ENCODE measurements around the gene PPDPF. TPM values are rescaled to one million over a fixed set of nuclear protein-coding genes. Genes with fewer than 3 reads are reported as not detected.

PPDPF gene
- total RNA-seq, 2 donors from 2014 or later: 91.0 to 130 TPM

DNA sequence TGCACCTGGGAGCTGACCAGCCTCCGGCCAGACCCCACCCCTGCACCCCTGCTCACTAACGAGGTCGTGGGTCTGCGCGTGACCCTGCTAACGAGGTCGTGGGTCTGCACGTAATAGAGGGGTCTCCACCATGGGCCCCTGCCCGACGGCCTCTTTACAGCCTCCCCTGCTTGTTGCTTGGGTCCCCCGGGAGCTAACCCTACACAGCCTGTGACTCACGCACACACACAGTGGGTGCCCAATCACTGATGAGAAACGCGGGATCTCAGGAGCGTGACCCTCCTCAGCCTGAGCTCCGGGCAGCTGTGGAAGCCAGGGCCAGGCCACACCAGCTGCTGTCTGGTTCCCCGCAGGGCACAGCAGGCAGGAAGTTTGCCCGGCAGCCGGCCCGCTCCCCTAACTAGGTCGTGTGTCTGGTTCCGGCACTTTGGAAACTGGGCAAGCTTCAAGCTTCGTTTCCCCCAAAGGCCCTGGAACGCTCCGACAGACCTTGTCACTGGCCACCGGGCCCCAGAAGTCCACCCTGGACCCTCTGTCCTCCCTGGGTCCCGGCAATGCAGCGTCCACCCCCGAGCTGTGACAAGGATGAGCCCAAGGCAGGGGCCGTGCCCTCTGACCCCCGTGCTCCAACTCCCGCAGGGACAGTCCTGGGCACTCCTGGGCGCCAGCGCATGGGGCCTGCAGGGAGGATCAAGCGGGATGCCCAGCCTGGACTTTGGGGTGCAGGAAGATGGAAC, 15.8 kb downstream of the PPDPF start:
- H3K27me3 Mint-ChIP-seq (ENCODE audit: low read depth): no peaks in the 10 kb centered on the region
- H3K4me3 Mint-ChIP-seq: peak overlapping the region in 1 of 2 donors; percentile 82
- no peaks in the 10 kb centered on the region for H3K9me3 Mint-ChIP-seq
- H3K36me3 Mint-ChIP-seq (ENCODE audit: insufficient read depth in 2 of 2): no peaks in the 10 kb centered on the region
- ATAC-seq (replicated peaks in 1 of 2): no peak
- peaks cover 11% of the 10 kb centered on the region for H3K4me1 Mint-ChIP-seq (ENCODE audit: low read depth)
- H3K27ac Mint-ChIP-seq: no peak overlapping the region
- DNase-seq: no peak

DNA sequence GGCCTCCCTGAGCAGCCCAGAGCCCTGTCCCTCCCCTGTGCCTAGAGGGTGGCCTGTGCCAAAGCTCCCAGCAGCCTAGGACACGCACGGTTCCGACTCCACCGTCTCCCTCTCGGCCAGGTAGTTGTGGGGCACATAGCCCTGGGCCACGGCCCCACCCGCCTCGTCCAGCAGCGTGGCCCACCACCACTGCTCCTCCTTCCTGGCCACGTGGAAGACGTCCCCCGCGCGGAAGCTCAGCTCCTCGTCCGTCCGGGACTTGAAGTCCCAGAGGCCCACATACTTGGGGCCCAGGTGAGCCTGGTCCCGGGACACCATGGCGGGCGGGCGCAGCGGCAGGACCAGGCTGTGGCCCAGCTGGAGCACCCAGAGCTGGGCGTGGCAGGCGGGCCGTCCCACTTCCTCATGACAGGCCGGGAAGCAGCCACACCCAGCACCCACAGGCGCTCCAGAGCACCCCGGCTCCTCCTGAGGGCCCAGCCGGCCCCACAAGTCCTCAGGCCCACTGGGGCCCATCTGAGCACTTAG, 16.5 kb downstream of the PPDPF start, which contains the start of gene PTK6:
Gene PTK6, minus strand, starts transcription at position 380 of the 528 bp plus-strand sequence. Its CDS starts 62 bp downstream, at position 318.
- DNase-seq (peak; percentile 33 to 44), ATAC-seq (replicated peaks in 1 of 2) (peak in 1 of 2 donors; percentile 2)
- Mint-ChIP-seq H3K27ac (peak within 1 kb of the TSS; percentile 89), H3K4me3 (peak within 1 kb of the TSS; percentile 68 to 82), H3K4me1 (ENCODE audit: low read depth) (peaks cover 11% of the 10 kb centered on the region), H3K36me3 (ENCODE audit: insufficient read depth in 2 of 2) (no peaks in the 10 kb centered on the region), H3K27me3 (ENCODE audit: low read depth) (no peaks in the 10 kb centered on the region), H3K9me3 (no peaks in the 10 kb centered on the region)

DNA sequence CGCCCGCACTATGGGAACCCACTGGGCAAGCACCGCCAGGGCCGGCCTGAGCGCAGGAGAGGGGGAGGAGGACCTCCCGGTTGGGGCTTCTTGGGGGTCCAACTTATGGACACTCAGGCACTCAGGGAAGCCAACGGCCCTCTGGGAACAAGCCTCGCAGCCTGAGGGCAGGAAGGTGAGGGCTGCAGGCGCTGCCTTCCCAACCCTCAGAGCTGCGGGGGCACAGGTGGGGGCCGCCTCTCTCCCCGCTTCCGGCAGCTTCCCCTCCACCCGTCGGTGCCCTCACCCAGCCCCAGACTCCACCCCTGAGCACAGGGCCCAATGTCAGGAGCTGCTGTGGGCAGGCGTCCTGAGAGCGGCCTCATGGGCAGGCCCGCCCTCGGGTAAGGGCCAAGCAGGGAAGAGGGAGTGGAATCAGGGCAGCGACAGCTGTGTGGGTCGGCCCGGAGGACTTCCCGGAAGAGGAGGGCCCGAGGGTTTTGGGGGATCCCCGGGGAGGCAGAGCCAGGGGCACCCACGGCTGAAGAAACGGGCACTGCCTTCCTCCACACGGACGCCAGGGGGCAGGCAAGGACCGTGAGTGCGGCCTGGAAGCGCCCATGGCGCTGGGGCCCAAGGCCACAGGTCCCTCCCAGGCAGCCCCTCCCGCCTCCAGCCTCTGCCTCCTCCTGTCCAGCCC, 17.1 kb downstream of the PPDPF start:
- H3K36me3 Mint-ChIP-seq (ENCODE audit: insufficient read depth in 2 of 2): no peaks in the 10 kb centered on the region
- peak overlapping the region; percentile 68 to 82 for H3K4me3 Mint-ChIP-seq
- no peaks in the 10 kb centered on the region for H3K9me3 Mint-ChIP-seq
- DNase-seq: peak; percentile 97 to 98
- peak overlapping the region; percentile 89 for H3K27ac Mint-ChIP-seq
- peak; percentile 94 to 97 for ATAC-seq (replicated peaks in 1 of 2)
- no peaks in the 10 kb centered on the region for H3K27me3 Mint-ChIP-seq (ENCODE audit: low read depth)
- peaks cover 11% of the 10 kb centered on the region for H3K4me1 Mint-ChIP-seq (ENCODE audit: low read depth)

DNA sequence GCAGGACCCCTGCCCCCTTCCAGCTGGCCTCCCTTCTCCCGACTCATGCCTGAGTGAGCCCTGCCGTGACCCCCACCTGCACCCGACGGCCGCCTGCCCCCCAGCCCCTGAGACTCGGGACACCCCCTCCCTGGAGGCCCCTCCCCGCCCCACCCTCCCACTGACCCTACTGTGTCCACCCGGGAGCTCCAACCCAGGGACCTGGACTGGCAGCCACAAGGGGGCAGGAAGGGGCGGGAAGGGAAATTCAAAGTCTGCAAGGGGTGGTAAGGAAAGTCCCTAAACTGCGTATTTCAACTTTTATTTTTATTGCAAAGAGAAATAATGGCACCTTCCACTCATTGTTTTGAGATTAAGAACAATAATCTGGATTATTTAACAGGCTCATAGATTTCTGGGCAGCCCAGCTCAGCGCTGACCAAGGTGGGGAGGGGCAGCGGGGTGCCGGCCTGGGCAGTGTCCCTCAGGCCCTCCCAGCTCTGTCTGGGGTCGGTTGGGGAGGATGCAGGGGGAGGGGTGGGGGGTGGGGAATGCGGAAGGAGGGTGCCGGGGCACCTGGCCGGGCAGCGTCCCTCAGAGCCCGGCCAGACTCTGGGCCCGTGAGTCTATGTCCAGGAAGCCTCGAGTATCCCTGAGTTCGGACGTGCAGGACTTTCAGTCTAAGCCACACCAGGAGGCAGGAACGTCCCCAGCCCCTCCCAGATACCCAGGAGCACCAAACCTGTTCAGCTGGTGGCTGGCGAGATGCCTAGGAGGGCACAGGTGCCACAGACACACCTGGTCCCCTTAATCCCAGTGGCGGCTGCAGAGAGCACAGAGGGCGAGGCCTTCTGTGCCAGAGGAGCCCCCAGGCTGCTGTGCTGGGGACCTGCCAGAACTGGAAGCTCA, 17.9 kb downstream of the PPDPF start:
- no peak for DNase-seq
- Mint-ChIP-seq H3K4me3 (peak overlapping the region; percentile 68 to 82), H3K36me3 (ENCODE audit: insufficient read depth in 2 of 2) (no peaks in the 10 kb centered on the region), H3K27ac (peak overlapping the region; percentile 89), H3K9me3 (no peaks in the 10 kb centered on the region), H3K27me3 (ENCODE audit: low read depth) (no peaks in the 10 kb centered on the region), H3K4me1 (ENCODE audit: low read depth) (peaks cover 11% of the 10 kb centered on the region)
- ATAC-seq (replicated peaks in 1 of 2): peak; percentile 8 to 14

DNA sequence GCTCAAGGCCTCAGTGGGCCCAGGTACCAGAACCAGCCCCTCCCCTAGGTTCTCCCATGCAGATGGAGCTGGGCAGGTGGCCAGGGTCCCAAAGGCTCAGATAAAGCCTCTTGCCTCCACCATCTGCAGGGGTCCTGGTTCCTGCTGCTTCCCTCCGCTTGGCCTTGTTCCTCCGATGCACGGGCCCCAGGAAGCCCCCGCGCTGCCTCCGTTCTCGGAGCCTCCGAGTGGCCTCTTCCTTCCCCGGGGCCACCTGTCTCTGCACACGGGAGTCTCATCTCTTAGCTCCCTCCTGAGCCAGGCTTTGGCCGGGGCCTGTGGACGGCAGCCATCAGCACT, 18.5 kb downstream of the PPDPF start:
- Mint-ChIP-seq H3K9me3 (no peaks in the 10 kb centered on the region), H3K27me3 (ENCODE audit: low read depth) (no peaks in the 10 kb centered on the region), H3K36me3 (ENCODE audit: insufficient read depth in 2 of 2) (no peaks in the 10 kb centered on the region), H3K4me3 (no peak overlapping the region), H3K4me1 (ENCODE audit: low read depth) (peaks cover 11% of the 10 kb centered on the region), H3K27ac (no peak overlapping the region)
- ATAC-seq (replicated peaks in 1 of 2) (no peak), DNase-seq (no peak)

DNA sequence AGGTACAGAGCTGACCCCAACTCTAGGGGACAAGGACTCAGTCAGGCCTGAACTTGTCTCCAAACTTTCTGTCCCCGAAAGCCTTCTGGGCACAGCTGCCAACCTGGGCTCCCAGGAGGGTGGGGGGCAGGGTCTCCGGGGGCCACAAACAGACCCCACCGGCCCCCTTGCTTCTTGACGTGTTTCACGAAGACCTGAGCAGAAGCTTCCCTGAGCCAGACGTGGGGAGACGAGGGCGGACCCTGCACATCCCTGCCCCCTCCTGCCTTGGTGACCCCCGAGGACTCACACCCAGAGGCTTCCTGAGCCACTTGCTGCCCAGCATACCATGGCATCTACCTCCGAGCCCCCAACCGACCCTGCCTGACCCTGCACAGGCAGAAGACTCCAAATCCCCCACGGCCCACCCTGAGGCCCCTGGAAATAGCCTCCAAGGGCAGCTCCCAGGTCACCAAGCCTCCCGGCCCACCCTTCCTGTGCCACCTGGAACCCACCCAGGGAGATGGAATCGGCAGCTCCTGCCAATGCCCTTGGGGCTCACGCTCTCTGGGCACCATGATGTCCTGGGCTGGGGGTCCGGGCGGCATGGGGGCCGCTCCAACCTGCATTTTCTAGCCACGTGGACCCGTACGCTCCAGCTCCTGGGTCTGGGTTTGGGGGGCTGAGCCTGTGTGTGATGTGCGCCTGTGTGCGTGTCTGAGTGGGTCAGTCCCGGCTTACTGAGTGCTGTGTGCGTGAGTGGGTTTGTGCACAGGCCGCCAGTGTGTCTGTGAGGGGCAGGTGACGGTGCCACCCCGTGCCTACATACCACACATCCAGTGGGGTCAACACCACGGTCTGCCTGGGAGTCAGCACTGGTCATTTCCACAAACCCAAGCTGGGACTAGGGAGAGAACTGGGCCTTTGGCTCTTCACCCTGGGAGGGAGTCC, 19.1 kb downstream of the PPDPF start:
- H3K4me1 Mint-ChIP-seq (ENCODE audit: low read depth): peaks cover 11% of the 10 kb centered on the region
- no peak overlapping the region for H3K27ac Mint-ChIP-seq
- no peaks in the 10 kb centered on the region for H3K36me3 Mint-ChIP-seq (ENCODE audit: insufficient read depth in 2 of 2)
- no peak overlapping the region for H3K4me3 Mint-ChIP-seq
- H3K27me3 Mint-ChIP-seq (ENCODE audit: low read depth): no peaks in the 10 kb centered on the region
- no peaks in the 10 kb centered on the region for H3K9me3 Mint-ChIP-seq
- ATAC-seq (replicated peaks in 1 of 2) (no peak), DNase-seq (no peak)

DNA sequence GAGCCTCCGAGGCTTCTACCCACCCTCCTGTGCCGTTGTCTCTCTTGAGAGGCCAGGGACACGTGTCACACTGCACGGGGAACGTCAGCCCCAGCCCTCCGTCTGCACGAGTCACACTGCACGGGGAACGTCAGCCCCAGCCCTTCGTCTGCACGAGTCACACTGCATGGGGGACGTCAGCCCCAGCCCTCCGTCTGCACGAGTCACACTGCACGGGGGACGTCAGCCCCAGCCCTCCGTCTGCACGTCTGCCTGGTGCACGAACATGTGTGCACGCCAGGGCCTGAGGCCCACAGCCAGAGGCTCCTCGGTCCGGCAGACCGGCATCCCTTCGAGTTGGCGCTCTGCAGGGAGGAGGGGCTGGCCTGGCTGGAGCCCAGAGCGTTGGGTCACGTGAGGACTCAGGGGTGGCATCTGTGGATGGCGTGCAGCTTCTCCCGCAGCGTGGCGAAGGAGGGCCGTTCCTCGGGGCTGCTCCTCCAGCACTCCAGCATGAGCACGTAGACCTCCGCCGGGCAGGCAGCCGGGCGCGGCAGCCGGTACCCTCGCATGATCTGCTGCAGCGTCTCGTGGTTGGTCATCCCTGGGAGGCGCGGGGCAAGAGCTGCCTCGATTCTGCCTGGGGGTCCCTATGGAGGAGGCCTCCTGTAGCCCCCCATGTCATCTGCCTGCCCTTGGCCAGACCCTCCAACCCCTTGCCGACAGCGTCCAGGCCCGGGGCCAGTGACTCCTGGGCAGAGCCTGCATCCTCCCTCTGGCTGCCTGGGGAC, 20.0 kb downstream of the PPDPF start:
- no peaks in the 10 kb centered on the region for H3K27me3 Mint-ChIP-seq (ENCODE audit: low read depth)
- DNase-seq (no peak), ATAC-seq (replicated peaks in 1 of 2) (no peak)
- H3K27ac Mint-ChIP-seq: no peak overlapping the region
- H3K4me1 Mint-ChIP-seq (ENCODE audit: low read depth): peaks cover 11% of the 10 kb centered on the region
- H3K36me3 Mint-ChIP-seq (ENCODE audit: insufficient read depth in 2 of 2): no peaks in the 10 kb centered on the region
- H3K9me3 Mint-ChIP-seq: no peaks in the 10 kb centered on the region
- H3K4me3 Mint-ChIP-seq: no peak overlapping the region

DNA sequence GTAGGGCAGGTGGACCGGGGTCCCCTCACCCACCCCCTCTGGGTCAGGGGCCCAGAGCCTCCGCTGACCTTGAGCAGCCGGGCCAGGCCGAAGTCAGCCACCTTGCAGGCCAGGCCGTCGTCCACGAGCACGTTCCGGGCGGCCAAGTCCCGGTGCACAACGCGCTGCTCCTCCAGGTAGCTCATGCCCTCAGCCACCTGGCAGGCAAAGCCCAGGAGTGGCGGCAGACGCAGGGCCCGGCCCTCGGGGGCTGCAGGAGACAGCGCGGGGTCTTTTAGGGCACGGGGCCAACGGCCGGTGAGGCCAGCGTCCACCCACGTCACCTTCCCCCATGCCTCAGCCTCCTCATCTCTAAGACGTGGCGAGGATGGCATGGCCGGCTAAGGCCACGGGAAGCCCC, 20.8 kb downstream of the PPDPF start:
- no peaks in the 10 kb centered on the region for H3K36me3 Mint-ChIP-seq (ENCODE audit: insufficient read depth in 2 of 2)
- no peak for DNase-seq
- H3K4me3 Mint-ChIP-seq: no peak overlapping the region
- H3K9me3 Mint-ChIP-seq: no peaks in the 10 kb centered on the region
- no peak for ATAC-seq (replicated peaks in 1 of 2)
- no peaks in the 10 kb centered on the region for H3K27me3 Mint-ChIP-seq (ENCODE audit: low read depth)
- H3K27ac Mint-ChIP-seq: no peak overlapping the region
- H3K4me1 Mint-ChIP-seq (ENCODE audit: low read depth): peaks cover 11% of the 10 kb centered on the region

DNA sequence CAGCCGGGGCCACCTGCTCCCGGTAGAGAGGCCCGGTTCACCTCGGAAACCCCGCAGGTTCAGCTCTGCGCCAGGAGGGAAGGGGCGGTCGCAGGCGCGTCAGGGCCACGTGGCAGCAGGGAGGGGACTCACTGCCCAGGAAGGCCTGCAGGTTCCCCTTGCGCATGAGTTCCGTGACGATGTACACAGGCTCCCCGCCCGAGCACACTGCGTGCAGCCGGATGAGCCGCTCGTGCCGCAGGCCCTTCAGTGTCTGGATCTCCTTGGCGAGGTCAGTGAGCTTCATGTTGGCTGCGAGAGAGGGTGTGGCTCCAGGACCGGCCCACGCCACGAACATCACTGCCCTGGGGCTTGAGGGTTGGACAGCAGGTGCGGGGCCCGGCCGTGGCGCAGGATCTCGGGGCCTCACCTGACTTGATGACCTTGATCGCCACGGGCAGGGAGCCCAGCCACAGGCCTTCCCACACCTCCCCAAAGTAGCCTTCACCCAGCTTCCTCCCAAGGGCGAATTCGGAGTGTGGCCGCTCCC, 21.5 kb downstream of the PPDPF start:
- DNase-seq (no peak), ATAC-seq (replicated peaks in 1 of 2) (no peak)
- Mint-ChIP-seq H3K27ac (no peak overlapping the region), H3K9me3 (no peaks in the 10 kb centered on the region), H3K4me1 (ENCODE audit: low read depth) (peaks cover 11% of the 10 kb centered on the region), H3K36me3 (ENCODE audit: insufficient read depth in 2 of 2) (no peaks in the 10 kb centered on the region), H3K27me3 (ENCODE audit: low read depth) (no peaks in the 10 kb centered on the region), H3K4me3 (no peak overlapping the region)

DNA sequence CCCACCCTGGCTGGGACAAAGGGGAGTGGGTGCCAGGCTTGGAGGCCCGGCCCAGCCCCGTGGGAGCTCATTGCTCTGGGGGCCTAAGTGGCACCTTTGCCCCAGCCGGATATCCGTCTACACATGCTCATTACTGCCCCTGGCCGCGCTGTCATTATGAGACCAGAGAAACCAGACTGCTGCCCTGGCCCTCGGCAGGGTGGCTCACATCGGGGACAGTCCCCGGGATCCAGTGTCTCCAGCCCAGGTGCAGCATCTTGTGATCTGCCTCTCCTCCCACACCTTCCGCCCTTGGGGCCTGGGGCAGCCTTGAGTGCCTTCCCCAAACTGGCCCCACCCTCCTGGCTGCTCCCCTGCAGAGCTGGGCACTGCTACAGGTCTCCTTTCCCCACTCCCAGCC, 22.1 kb downstream of the PPDPF start:
- no peaks in the 10 kb centered on the region for H3K27me3 Mint-ChIP-seq (ENCODE audit: low read depth)

DNA sequence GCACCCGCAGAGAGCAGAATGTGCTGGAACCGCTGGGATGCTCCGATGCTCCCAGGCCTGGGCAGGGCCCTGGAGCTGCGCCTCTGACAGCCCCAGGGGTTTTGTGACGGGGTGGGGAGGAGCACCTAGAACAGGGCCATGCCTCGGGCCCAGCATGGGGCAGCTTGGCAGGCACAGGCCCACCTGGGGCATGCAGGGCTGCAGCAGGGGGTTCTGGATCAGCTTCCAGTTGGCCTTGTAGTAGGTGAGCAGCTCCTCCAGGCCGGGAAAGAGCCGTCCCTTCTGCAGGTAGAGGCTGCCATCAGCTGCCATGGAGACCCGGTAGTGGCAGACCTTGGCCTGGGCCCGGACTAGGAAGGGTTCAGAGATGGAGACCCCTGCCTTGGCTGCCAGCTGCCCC, 22.6 kb downstream of the PPDPF start:
- no peak overlapping the region for H3K4me3 Mint-ChIP-seq
- H3K27ac Mint-ChIP-seq: no peak overlapping the region
- H3K36me3 Mint-ChIP-seq (ENCODE audit: insufficient read depth in 2 of 2): no peaks in the 10 kb centered on the region
- no peaks in the 10 kb centered on the region for H3K27me3 Mint-ChIP-seq (ENCODE audit: low read depth)
- no peaks in the 10 kb centered on the region for H3K9me3 Mint-ChIP-seq
- peaks cover 7% of the 10 kb centered on the region for H3K4me1 Mint-ChIP-seq (ENCODE audit: low read depth)
- no peak for ATAC-seq (replicated peaks in 1 of 2)
- DNase-seq: no peak

More for the DNA sequence above, 22.1 kb downstream of the PPDPF start:
- DNase-seq: no peak
- H3K4me1 Mint-ChIP-seq (ENCODE audit: low read depth): peaks cover 11% of the 10 kb centered on the region
- no peak overlapping the region for H3K27ac Mint-ChIP-seq
- no peak for ATAC-seq (replicated peaks in 1 of 2)
- H3K9me3 Mint-ChIP-seq: no peaks in the 10 kb centered on the region
- no peaks in the 10 kb centered on the region for H3K36me3 Mint-ChIP-seq (ENCODE audit: insufficient read depth in 2 of 2)
- H3K4me3 Mint-ChIP-seq: no peak overlapping the region
